Measurements from ENCODE around the gene KRTAP4-7.
"Not testable (repeated sequence)": the region's sequence is repeated elsewhere in the genome, so short reads cannot be mapped to it uniquely, and the experiment has no call there.

KRTAP4-7 gene

GRCh38 chr17:41065829-41066624 is 17.9 kb upstream of the KRTAP4-7 start, which contains the start of gene KRTAP2-4:
TSS of gene KRTAP2-4 (minus strand) at chr17:41065879. CDS start at chr17:41065845, 34 bp downstream.
- DNase-seq = no peak

- no peak for DNase-seq
These were observed 16.7 kb upstream of the KRTAP4-7 start for GRCh38 chr17:41067281-41067680.

GRCh38 chr17:41069031-41069430 is 14.9 kb upstream of the KRTAP4-7 start:
- no peak for DNase-seq

DNA sequence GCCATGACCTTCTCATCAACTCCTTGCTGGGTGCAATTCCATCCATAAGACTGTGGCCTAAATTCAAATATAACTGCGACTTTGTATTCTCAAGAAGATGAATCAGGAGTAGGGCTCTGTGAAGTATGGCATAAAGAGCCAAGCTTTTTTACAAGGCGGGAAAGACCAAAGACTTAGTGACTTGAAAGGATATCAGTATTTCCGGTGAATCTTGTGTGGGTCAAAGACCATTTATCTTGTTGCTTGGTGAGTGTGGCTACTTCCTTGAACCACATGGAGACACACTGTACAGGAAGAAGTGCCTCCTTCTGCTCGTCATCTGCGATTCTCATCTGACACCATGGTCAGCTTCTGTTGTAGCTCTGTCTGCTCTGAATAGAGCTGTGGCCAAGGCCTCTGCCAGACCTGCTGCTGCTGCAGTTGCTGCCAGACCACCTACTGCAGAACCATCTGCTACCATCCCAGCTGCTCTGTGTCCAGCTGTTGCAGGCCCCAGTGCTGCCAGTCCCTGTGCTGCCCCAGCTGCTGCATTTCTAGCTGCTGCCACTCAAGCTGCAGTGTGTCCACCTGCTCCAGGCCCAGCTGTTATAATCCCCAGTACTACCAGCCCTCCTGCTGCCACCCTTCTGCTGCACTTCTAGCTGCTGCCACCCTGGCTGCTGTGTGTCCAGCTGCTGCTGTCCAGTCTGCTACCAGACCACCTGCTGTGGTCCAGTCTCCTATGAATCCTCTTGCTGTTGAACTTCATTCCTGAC is 12.2 kb upstream of the KRTAP4-7 start:
- DNase-seq = no peak

DNA sequence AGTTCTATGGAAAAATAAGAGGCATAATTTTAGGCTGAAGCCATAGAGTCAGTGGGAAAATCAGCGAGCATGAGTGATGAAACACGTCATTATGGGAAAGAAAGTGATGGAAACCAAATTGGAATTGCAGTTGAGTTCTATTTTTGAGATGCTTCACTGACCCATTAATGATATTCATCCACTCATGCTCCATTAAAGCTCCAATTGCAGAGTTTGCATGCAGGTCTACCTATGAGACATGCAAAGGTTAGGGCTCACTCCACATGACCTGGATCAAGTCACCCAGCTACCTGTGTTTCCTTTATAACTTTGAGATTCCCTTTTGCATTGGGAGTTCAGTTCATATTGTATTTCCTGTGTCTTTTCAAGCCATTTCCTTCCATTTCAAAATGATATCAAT is 10.3 kb upstream of the KRTAP4-7 start:
- DNase-seq = no peak

DNA sequence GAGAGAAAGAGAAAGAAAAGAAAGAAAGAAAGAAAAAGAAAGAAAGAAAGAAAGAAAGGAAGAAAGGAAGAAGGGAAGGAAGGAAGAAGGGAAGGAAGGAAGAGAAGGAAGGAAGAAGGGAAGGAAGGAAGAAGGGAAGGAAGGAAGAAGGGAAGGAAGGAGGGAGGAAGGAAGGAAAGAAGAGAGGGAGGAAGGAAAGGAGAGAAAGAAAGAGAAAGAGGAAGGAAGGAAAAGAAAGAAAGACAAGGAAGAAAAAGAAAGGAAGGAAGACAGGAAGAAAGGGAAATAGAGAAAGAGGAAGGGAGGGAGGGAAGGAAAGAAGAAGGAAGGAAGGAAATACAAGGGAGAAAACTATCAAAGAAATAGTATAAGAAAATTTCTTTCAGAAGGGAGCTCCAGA is 7.2 kb upstream of the KRTAP4-7 start:
- no peak for DNase-seq

DNA sequence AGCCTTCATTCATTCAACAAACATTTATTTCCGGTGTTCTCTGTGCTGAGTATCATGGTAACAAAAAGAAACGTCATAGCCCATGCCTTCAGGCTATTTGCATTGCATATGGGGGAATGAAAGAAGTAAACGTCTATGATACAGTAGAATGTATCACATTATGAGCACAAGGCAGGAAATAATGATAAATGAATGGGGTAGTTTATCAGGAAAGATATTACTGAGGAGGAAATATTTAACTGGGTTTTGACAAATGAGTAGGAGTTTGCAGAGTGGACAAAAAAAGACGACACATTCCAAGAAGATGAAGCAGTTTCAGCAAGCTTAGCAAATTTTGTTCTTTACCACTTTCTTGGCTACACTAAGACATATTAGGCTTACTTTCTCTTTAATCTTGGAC is 1.3 kb upstream of the KRTAP4-7 start:
- DNase-seq = no peak

DNA sequence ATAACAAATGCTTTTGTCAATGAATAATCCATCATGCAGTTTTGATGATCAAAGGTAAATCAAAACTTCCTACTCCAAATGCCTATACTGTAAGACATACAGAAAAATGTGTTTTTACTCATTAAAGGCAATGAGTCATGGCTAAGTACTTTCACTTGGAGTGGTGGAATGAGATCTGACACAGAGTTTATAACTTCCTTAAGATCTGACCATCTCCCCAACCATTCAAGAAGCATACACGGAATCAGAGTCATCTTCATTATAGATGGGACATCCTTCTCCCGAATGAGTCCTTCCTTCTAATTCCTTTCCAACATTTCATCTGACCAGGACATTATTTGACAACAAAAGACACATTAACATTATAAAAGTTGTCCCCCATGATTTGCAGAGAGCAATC is 523 bp upstream of the KRTAP4-7 start:
- DNase-seq = not testable (repeated sequence)

DNA sequence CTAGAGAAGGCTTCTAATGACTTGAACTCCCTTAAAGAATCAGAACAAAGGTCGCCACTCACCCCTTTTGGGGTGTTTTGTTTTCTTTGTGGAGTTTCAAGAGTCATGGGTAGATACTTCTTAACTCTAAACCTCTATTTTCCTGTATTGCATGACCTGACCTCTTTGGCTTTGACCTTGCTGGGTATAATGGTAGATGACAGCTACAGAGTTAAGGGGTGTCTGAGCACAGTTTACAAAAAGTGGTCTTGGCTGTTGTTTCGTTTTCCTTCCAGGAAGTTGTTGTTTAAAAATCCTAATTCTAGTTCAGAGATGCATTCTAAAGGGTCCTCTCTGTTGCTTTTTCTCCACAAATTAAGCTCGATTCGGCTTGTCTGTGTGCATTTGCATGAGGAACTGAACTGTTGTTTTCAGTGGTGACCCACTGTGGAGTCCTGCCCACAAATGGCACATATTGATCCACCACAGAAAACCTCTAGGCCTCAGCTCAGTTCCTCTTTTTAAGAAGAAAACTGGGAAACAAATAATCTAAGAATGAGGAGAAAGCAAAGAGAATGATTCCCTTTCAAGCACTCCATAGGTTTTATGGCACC is 4.9 kb downstream of the KRTAP4-7 start:
- DNase-seq = not testable (repeated sequence)

DNA sequence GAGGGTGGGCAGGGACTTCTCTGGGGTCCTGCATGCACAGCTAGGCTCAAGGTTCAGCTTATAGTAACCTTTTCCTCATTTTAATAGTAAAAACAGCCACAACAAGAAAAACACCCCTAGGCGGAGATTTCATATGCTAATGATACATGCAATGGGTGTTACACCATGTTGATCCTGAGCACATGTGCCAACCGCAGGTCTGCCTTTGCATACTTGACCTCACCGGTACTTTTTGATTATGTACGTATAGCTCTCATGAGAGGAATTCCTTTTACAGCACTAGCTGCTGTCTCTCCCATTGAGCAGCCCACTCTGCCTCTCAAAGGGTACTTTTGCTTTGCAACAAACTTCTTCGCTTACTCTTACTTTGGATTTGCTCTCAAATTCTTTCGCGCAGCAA is 12.1 kb downstream of the KRTAP4-7 start:
- no peak for DNase-seq

DNA sequence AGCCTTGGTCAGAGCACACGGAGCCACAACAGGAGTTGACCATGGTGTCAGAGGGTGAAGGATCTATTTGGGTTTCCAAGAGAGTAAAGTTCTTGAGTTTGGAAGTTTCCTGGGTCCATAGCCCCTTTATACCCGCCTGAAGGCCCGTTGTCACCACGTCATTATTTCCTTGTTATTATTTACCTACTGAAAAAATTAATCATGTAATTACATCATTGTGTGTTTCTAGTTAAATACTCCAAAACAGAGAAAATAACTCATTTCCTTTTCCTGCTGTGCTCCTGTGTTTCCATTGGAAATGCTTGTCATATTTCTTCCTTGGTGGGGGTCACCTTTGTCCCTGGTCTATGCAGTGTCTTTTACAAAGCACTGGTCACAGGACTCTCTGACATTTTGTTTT is 14.1 kb downstream of the KRTAP4-7 start, which contains the start of gene KRTAP4-8:
KRTAP4-8 (minus strand) TSS at position 101 of the 400 bp plus-strand sequence; CDS start at position 43, 58 bp downstream.
- no peak for DNase-seq

GRCh38 chr17:41098481-41098880 is 14.5 kb downstream of the KRTAP4-7 start:
- DNase-seq = no peak

DNA sequence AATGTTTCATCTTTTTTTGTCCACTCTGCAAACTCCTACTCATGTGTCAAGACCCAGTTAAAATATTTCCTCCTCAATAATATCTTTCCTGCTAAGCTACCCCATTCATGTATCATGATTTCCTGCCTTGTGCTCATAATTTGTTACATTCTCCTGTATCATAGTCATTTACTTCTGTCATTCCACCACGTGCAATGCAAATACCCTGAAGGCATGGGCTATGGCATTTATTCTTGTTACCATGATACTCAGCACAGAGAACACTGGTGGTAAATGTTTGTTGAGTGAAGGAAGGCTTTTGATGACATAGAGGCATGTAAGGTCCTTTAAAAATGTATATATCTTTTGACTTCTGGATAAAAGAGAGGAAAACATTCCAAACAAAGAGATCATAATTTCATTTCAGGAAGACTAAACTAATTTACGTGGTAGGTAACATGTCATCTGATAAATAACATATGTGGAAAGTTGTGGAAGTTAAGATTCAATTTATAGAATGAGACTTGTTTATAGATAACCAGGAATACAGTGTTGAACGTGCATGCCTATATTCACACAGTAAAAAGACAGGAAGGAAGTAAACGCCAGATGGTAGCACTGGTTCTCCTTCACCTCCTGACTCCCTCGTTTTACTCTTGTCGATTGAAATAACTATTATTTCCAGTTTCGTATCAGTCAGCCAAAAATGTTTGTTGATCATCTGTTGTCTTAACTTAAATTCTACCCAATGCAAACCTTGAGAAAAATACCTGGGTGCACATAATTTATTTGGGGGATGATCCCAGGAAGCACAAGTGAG is 15.9 kb downstream of the KRTAP4-7 start:
- not testable (repeated sequence) for DNase-seq

DNA sequence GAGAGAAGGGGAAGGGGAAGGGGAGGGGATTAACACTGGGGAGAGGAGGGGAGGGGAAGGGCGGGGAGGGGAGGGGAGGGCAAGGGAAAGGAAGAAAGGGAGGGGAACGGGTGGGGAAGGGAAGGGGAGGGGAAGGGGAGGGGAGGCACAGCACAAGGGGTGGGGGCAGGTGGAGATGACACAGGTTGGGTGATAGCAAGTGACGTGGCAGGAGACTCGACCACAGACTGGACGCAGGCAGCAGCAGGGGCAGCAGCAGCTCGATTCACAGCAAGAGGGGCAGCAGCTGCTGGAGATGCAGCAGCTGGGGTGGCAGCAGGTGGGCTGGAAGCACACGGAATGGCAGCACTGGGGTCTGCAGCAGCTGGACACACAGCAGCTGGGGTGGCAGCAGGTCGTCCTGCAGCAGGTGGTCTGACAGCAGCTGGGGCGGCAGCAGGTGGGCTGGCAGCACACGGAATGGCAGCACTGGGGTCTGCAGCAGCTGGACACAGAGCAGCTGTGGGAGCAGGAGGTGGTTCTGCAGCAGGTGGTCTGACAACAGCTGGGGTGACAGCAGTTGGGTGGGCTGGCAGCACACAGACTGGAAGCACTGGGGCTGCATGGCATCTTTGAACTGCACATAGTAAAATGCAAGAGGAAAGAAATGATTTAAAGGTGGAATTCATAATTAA is 17.8 kb downstream of the KRTAP4-7 start, which contains the start of gene KRTAP4-16:
KRTAP4-16 (minus strand) TSS at position 624 of the 674 bp plus-strand sequence; CDS start at position 624, 0 bp downstream.
- no peak for DNase-seq

DNA sequence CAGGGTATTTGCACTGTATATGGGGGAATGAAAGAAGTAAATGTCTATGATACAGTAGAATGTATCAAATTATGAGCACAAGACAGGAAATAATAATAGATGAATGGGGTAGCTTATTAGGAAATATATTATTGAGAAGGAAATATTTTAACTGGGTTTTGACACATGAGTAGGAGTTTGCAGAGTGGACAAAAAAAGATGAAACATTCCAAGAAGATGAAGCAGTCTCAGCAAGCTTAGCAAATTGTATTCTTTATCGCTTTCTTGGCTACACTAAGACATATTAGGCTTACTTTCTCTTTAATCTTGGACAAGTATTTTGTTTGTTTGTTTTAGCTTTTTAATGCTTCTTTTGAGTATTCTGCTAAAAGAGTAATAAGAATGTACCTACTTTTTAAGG is 19.9 kb downstream of the KRTAP4-7 start:
- DNase-seq = no peak

DNA sequence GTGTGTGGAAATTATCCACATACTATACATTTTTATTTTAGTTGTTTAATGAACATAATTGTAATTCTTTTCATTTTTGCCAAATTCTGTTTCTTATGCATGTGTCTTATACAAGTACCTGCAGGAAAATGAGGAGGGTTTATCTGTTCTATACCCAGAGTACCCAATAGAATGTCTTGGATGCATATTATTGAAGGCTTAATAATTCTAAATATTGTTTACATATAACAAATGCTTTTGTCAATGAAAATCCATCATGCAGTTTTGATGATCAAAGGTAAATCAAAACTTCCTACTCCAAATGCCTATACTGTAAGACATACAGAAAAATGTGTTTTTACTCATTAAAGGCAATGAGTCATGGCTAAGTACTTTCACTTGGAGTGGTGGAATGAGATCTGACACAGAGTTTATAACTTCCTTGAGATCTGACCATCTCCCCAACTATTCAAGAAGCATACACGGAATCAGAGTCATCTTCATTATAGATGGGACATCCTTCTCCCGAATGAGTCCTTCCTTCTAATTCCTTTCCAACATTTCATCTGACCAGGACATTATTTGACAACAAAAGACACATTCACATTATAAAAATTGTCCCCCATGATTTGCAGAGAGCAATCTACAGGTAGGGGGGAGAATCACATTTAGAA is 20.6 kb downstream of the KRTAP4-7 start:
- not testable (repeated sequence) for DNase-seq

DNA sequence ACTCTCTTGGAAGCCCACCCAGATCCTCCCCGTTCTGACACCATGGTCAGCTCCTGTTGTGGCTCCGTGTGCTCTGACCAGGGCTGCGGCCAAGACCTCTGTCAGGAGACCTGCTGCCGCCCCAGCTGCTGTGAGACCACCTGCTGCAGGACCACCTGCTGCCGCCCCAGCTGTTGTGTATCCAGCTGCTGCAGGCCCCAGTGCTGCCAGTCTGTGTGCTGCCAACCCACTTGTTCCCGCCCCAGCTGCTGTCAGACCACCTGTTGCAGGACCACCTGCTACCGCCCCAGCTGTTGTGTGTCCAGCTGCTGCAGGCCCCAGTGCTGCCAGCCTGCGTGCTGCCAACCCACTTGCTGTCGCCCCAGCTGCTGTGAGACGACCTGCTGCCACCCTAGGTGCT is 21.4 kb downstream of the KRTAP4-7 start, which contains the start of gene KRTAP4-9:
KRTAP4-9 (plus strand) TSS at position 43 of the 400 bp plus-strand sequence; CDS start at position 43, 0 bp downstream.
- not testable (repeated sequence) for DNase-seq

GRCh38 chr17:41107941-41108450 is 24.0 kb downstream of the KRTAP4-7 start:
- no peak for DNase-seq

DNA sequence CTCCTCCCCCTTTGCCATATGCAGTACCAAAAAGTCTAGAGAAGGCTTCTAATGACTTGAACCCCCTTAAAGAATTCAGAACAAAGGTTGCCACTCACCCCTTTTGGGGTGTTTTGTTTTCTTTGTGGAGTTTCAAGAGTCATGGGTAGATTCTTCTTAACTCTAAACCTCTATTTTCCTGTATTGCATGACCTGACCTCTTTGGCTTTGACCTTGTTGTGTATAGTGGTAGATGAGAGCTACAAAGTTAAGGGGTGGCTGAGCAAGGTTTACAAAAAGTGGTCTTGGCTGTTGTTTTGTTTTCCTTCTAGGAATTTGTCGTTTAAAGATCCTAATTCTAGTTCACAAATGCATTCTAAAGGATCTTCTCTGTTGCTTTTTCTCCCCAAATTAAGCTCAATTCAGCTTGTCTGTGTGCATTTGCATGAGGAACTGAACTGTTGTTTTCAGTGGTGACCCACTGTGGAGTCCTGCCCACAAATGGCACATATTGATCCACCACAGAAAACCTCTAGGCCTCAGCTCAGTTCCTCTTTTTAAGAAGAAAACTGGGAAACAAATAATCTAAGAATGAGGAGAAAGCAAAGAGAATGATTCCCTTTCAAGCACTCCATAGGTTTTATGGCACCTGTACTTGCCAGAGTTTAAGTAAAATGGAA is 24.9 kb downstream of the KRTAP4-7 start:
- not testable (repeated sequence) for DNase-seq

DNA sequence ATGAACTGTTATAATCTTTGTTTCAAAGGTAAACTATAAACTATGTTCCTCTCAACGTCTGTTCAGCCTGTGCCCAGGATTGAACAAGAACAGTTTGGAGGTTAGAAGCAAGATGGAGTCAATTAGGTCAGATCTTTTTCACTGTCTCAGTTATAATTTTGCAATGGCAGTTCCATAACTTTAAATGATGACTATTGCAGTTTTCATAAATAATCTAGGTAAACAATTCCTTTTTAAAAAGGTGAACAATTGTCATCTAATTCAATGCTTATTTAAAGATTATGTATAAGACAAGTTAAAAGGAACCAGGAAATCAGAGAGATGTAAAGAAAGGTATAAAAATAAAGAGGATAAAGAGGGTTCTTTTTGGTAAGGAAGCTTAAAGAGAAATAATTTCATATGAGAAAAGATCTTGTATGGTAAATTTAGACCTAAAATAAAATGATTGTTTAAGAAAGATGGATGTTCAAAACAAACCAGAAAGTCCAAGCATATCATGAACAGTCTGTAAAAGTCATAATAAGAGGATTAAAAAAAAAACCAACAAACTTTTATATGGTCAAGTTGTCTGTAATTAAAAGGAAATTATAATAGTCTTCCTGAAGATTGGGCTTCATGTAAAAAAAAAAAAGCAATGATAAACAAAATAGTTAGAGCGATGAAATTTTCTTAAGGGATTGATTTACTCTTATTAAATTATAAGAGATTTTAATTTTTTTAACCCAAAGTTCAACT is 27.4 kb downstream of the KRTAP4-7 start:
- DNase-seq = no peak
